Activated T-helper 9 cell treated with anti-CD3 and anti-CD28 coated beads, Interleukin-2, amount 50 U/mL, for 16 hours (primary cell): ENCODE results near the gene TXNDC2.

Experiments used
- DNase-seq: peaks from one replicate; pipeline ENCODE4 v3.0.0-alpha.2; 2020; ENCODE audit warnings: low read depth

TXNDC2 gene

DNA sequence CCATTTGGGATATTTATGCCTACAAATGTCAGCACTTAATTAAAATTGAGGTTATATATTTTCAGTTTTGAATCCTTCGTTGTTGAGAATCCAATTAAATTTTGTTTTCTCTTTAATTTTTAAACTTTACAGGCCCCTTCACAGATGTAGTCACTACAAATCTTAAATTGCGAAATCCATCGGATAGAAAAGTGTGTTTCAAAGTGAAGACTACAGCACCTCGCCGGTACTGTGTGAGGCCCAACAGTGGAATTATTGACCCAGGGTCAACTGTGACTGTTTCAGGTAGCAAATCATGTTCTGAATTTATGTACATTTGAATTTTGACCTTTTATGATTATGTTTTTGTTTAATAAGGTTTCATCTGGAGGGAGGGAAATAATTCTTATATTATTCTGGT is 45.9 kb downstream of the TXNDC2 start:
- DNase-seq: no peak

DNA sequence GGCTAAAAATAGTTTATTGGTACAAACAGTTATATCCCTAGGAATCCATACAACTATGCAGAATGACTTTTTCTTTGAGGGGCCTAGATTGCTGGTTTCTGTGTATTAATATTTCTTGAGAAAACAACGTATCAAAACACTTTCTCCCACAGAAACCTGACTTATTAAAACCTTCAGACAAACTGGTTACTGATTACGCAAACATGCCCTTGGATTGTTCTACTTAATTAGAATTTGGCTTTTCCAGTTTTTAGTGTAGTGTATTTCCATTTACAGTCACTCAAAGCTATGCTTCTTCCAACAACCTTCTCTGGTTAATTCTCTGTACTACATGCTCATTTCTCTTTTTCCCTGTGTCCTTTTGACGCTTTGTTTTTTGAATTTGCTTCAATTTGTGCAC is 48.1 kb downstream of the TXNDC2 start:
- no peak for DNase-seq

DNA sequence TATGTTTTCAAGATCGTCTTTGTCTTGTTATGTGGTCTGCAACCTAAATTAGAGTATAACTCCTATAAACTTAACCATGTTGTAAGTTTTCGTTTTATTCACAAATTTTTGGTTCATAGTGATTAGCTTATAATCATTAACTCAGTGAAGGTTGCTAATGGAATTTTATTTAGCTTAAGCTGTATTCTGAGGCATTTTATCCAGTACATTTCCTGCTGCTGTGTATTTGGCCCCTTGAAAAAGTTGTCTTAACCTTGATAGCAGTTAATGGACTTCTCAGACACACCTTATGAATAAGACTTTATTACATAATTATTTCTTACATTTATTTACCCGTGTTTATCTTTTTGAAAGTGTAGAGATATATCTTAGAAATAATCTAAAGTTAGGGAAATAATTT is 48.5 kb downstream of the TXNDC2 start:
- DNase-seq: no peak
